Vagina (tissue), 2 donors: ENCODE results near the gene NCOA7.

ENCODE experiments used
- CTCF ChIP-seq, 3 experiments: fragments of 450-650 bp in 2 of 3; fragments of 200-600 bp in 1 of 3; sonication (generic) in 1 of 3; IDR thresholded peaks; one replicate each; pipeline ENCODE4 v1.5.1; 2017 to 2019; ENCODE audit warnings: antibody characterized with exemption in 3 of 3, mild to moderate bottlenecking in 2 of 3, moderate library complexity in 2 of 3
- POLR2A ChIP-seq, 2 donors: fragments of 450-650 bp; IDR thresholded peaks; one replicate each; pipeline ENCODE4 v1.6.1; 2017; ENCODE audit warnings: antibody characterized with exemption in 2 of 2, mild to moderate bottlenecking in 2 of 2, moderate library complexity in 2 of 2
- POLR2AphosphoS5 ChIP-seq, 2 donors: sonication (generic); formaldehyde crosslinking; IDR thresholded peaks; one replicate each; pipeline ENCODE4 v1.9.0; 2017; ENCODE audit warnings: antibody characterized with exemption in 2 of 2, mild to moderate bottlenecking in 2 of 2, low read depth in 1 of 2; ENCODE audit not compliant: insufficient read depth in 1 of 2

- TF ChIP-seq CTCF (IDR thresholded peaks at IDR 0.05) (peak; percentile 32 to 69 (median 66)), POLR2A (IDR thresholded peaks at IDR 0.05) (no peak), POLR2AphosphoS5 (IDR thresholded peaks at IDR 0.05; ENCODE audit: insufficient read depth in 1 of 2, low read depth in 1 of 2) (peak in 1 of 2 donors; percentile 44)
Measured at GRCh38 chr6:125858427-125859320, 67.9 kb downstream of the NCOA7 start.
